Omental fat pad (tissue), 4 donors: ENCODE results near the gene UBE2J2. TPM values are rescaled to one million over a fixed set of nuclear protein-coding genes. Genes with fewer than 3 reads are reported as not detected.

Experiments used
- ATAC-seq: fragments of 150-250 bp; one replicate; pipeline ENCODE4 v1.9.1; 2016; ENCODE audit warnings: mild to moderate bottlenecking, moderate library complexity; ENCODE audit not compliant: low FRiP score
- DNase-seq: peaks from one replicate; pipeline ENCODE4 v3.0.0-alpha.2; 2019; ENCODE audit warnings: low spot score
- total RNA-seq, 4 donors: library from RNA; depleted of rRNA; stranded (reverse); fragments of >200 nt; gene quantifications; one replicate each; pipeline ENCODE4 v1.1.0, GENCODE V29; 2016
- TF ChIP-seq, protein P1 (sequence below), 3 donors: fragments of 450-650 bp; IDR thresholded peaks; one replicate each; pipeline ENCODE4 v1.5.1; 2016 to 2017; ENCODE audit warnings: antibody characterized with exemption in 3 of 3, mild to moderate bottlenecking in 3 of 3, moderate library complexity in 2 of 3

Gene UBE2J2
- total RNA-seq, 4 donors from 2014 or later = 30.4 to 50.3 (median 42.9) TPM

DNA sequence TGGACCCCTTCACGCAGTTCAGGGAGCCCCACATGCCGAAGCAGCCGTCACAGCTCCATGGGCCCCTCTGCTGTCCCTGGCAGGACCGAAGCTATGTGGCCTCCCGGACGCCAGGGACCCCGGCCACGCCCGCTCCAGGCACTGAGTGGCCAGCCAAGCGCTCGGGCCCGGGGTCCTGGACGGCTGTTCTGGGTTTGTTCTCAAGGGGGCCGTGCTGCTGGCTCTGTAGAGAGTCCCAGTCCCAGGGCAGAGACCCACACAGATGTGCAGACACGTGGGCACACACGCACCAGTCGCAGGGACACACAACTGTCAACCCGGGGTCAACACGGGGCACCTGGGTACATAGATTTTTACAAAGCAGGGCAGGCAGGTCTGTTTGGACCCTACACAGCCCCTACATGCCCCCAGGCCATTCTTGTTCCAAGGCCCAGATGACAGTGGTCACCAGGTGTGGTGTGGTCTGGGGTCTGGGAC, 34.9 kb downstream of the UBE2J2 start:
- TF ChIP-seq, protein P1, sequence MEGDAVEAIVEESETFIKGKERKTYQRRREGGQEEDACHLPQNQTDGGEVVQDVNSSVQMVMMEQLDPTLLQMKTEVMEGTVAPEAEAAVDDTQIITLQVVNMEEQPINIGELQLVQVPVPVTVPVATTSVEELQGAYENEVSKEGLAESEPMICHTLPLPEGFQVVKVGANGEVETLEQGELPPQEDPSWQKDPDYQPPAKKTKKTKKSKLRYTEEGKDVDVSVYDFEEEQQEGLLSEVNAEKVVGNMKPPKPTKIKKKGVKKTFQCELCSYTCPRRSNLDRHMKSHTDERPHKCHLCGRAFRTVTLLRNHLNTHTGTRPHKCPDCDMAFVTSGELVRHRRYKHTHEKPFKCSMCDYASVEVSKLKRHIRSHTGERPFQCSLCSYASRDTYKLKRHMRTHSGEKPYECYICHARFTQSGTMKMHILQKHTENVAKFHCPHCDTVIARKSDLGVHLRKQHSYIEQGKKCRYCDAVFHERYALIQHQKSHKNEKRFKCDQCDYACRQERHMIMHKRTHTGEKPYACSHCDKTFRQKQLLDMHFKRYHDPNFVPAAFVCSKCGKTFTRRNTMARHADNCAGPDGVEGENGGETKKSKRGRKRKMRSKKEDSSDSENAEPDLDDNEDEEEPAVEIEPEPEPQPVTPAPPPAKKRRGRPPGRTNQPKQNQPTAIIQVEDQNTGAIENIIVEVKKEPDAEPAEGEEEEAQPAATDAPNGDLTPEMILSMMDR (IDR thresholded peaks at IDR 0.05) = no peak
- DNase-seq (no peak), ATAC-seq (no peak)

- TF ChIP-seq, protein P1 (IDR thresholded peaks at IDR 0.05) = no peak
- ATAC-seq = no peak
- no peak for DNase-seq
Measured at GRCh38 chr1:1237874-1238701, 35.6 kb downstream of the UBE2J2 start.

DNA sequence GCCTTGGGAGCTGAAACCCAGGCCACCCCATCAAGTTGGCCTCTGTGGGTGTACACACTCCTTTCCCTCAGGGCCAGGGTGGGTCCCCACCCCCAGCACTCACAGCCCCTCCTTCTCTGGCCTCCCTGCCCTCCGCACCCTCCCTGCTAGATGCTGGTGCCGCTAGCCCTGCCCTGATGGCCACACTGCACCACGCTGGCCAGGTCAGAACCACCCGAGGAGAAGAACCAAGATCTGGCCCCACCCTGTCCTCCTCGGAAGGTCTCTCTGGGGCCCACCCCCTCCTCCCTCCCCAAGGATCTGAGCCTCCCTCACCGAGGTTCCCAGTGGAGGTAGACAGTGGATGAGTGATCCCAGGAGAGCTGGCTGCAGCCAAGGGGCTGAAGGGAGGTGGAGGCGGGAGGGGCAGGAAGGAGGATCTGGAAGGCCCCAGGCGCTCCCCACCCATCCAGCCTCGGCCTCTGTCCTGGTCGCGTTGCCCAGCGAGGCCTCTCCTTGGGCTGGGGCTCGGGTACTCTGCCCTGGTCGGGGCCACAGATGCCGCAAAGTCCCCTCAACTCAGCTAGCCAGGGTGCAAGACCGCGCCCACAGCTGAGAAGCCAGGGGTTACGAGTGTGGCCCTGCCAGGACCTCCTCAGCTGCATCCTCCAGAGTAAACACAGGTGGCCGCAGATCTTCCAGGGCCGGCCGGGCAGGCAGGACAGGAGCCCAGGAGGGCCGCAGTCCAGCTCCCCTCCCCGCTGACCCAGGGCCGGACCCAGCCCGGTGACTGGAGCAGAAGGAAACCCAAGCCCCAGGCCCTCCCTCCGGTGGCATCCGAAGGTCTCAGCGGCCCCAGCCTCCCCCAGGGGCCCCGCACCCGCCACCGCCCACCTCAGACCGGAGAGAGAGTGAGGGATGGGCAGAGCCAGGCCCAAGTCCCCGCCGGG, 36.4 kb downstream of the UBE2J2 start:
- no peak for ATAC-seq
- DNase-seq = no peak
- TF ChIP-seq, protein P1 (IDR thresholded peaks at IDR 0.05) = no peak

DNA sequence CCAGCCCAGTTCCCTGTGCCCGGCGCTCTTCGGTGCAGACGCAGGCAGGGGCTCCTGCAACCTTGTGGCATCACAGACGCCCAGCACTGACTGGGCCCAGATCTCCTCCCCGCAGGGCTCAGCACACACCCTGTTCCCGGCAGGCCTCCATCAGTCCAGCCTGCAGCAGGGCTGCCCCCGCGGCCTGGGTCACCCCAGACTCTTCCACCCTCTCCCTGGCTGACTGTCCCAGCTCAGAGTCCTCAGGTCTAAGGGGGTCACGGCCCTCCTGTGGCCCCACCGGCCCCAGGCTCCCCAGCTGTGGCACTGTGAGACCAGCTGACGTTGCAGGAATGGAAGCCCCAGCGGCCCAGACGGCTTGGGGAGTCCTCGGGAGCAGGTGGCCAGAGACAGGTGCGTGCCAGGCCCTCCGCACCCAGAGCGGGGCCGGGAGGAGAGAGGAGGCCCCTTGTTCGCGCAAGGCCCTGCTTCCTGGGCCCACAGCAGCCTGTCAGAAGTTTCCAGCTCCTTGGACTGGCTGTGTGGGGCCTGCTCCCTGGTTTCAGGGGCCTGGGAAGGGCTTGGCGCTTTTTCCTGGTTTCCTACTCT, 37.4 kb downstream of the UBE2J2 start:
- TF ChIP-seq, protein P1 (IDR thresholded peaks at IDR 0.05) = no peak
- ATAC-seq = no peak

DNA sequence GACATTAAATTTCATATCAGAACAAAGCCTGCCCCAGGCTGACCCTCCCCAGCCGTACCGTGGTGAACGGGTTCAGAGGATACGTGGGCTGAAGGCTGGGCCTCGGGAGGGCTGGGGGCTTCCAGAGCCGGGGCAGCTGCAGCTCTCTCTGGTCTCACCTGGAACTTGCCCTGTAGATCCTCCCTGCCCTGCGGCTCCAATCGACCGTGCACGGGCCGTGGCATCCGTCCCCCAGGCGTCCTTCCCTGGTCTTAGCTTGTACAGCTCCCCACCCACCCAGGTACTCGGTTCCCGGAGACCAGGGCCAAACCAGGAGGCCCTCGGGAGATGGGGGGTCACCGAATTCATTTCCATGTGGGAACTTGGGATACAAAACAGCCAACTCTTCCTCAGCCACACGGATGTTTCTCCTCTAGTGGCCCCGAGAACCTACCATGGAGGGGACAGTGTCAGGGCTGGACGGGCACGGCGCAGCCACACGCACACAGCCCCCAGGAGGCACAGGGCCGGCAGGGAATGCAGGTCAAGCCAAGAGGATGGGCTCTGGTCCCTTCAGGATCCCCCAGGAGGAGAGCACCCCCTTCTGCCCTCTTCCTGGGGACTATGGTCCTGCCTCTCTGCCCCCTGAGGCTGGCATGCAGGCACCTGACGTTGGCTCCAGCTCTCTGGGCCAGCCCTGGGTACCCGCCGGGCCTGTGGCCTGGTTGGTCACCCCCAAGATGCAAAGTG, 38.5 kb downstream of the UBE2J2 start:
- no peak for DNase-seq
- no peak for ATAC-seq
- TF ChIP-seq, protein P1 (IDR thresholded peaks at IDR 0.05) = no peak

More for the DNA sequence above, 37.4 kb downstream of the UBE2J2 start:
- DNase-seq = no peak

- ATAC-seq = no peak
- DNase-seq = no peak
- TF ChIP-seq, protein P1 (IDR thresholded peaks at IDR 0.05) = no peak
Measured at GRCh38 chr1:1234180-1234808, 39.4 kb downstream of the UBE2J2 start.
